H1 (cell line): Measurements from ENCODE around the gene HMGN1. TPM values are rescaled to one million over a fixed set of nuclear protein-coding genes. Genes with fewer than 3 reads are reported as not detected.

ENCODE experiments used
- ATF3 ChIP-seq: IDR thresholded peaks from 2 replicates; pipeline ENCODE4 v1.6.1; 2011; ENCODE audit warnings: low read depth, mild to moderate bottlenecking, low read length; ENCODE audit not compliant: insufficient read depth
- BACH1 ChIP-seq: IDR thresholded peaks from 2 replicates; pipeline ENCODE4 v1.6.1; 2012; ENCODE audit warnings: low read length, improper control_type of control experiment
- CHD1 ChIP-seq: IDR thresholded peaks from 2 replicates; pipeline ENCODE4 v1.6.1; 2012; ENCODE audit warnings: low read depth, low read length, improper control_type of control experiment
- CREB1 ChIP-seq: IDR thresholded peaks from 2 replicates; pipeline ENCODE4 v1.6.1; 2012; ENCODE audit warnings: inconsistent platforms
- CTCF ChIP-seq, 3 experiments: IDR thresholded peaks; 1 replicate in 2 of 3; 2 replicates in 1 of 3; pipeline versions ENCODE4 v1.5.1 to v1.6.1; 2011; ENCODE audit warnings: low read length in 3 of 3, mild to moderate bottlenecking in 3 of 3, inconsistent platforms in 2 of 3, low read depth in 1 of 3, moderate library complexity in 1 of 3; ENCODE audit not compliant: insufficient read depth in 1 of 3; ENCODE audit errors: control extremely low read depth in 1 of 3
- E2F6 ChIP-seq: IDR thresholded peaks from 2 replicates; pipeline ENCODE4 v1.6.1; 2012; ENCODE audit warnings: inconsistent platforms
- NANOG ChIP-seq: IDR thresholded peaks from 2 replicates; pipeline ENCODE4 v1.6.1; 2011; ENCODE audit warnings: low read length, low read depth, mild to moderate bottlenecking, inconsistent platforms; ENCODE audit not compliant: insufficient read depth, poor library complexity, severe bottlenecking
- RBBP5 ChIP-seq: IDR thresholded peaks from 2 replicates; pipeline ENCODE4 v1.7.1; 2012; ENCODE audit warnings: low read depth, mild to moderate bottlenecking, inconsistent platforms, low read length, moderate library complexity, borderline replicate concordance
- SIX5 ChIP-seq: IDR thresholded peaks from 2 replicates; pipeline ENCODE4 v1.6.1; 2011; ENCODE audit warnings: mild to moderate bottlenecking, low read depth, low read length
- polyA plus RNA-seq, 7 experiments: library from polyadenylated mRNA; depleted of rRNA in 3 of 7; stranded (reverse) in 5 of 7; unstranded in 2 of 7; fragments of >200 nt in 5 of 7; fragments of 200-250 nt in 2 of 7; gene quantifications; 1 replicate in 5 of 7; 2 replicates in 1 of 7; 4 replicates in 1 of 7; pipeline versions ENCODE4 v1.2.1 to v1.2.3, GENCODE V29; 2011 to 2013; ENCODE audit warnings: missing spikeins in 2 of 7, mixed read lengths in 2 of 7
- total RNA-seq: library from RNA; stranded (reverse); fragmentation: NEBNext Ultra II Directional; extraction: Animal tissue kit (Norgen Biotek cat#: 25700); gene quantifications from 2 replicates; pipeline ENCODE4 v1.2.1, GENCODE V29; 2021

HMGN1 gene
- total and polyA plus RNA-seq, 2 of the 8 experiments (the other 6 are each of a cell fraction or from before 2014, with no cell fraction given), result 279 to 505 TPM

GRCh38 chr21:39315603-39316445, 33.1 kb downstream of the HMGN1 start (continued):
- TF ChIP-seq NANOG (no peak), ATF3 (no peak), BACH1 (no peak), CTCF (IDR thresholded peaks at IDR 0.05; ENCODE audit: control extremely low read depth in 1 of 3, insufficient read depth in 1 of 3, low read depth in 1 of 3, low read length in 3 of 3) (no peak), CHD1 (no peak), SIX5 (no peak), E2F6 (no peak), CREB1 (no peak), RBBP5 (no peak)
- TF ChIP-seq, all 59 proteins: peak for 0
